Stimulated activated CD4-positive, alpha-beta T cell treated with anti-CD3 and anti-CD28 coated beads, Interleukin-15, amount 100 ng/mL, for 1 hour (primary cell): ENCODE data around the gene MUC21.

Experiments
- DNase-seq, 2 donors: peaks; one replicate each; pipeline ENCODE4 v3.0.0-alpha.2; 2020; ENCODE audit warnings: low read depth in 1 of 2, low spot score in 1 of 2

The MUC21 gene

GRCh38 chr6:30983439-30983838, at the start of gene MUC21:
TSS of gene MUC21 (plus strand) at chr6:30983718. CDS start at chr6:30983959, 241 bp downstream.
- no peak for DNase-seq

GRCh38 chr6:30935018-30935417, 48.5 kb upstream of the MUC21 start:
- DNase-seq = no peak

GRCh38 chr6:30937265-30937664, 46.3 kb upstream of the MUC21 start:
- DNase-seq = no peak

- DNase-seq = no peak
These were observed 44.8 kb upstream of the MUC21 start for GRCh38 chr6:30938730-30939129.

GRCh38 chr6:30939473-30939872, 44.0 kb upstream of the MUC21 start:
- no peak for DNase-seq

GRCh38 chr6:30940361-30940986, 43.0 kb upstream of the MUC21 start, which contains the start of gene MUCL3:
TSS of gene MUCL3 (plus strand) at chr6:30940973. CDS start at chr6:30941000, 27 bp downstream.
- no peak for DNase-seq

GRCh38 chr6:30942338-30943060, 41.0 kb upstream of the MUC21 start:
- DNase-seq = no peak

GRCh38 chr6:30944051-30944450, 39.5 kb upstream of the MUC21 start:
- DNase-seq = no peak

GRCh38 chr6:30945281-30945680, 38.2 kb upstream of the MUC21 start:
- no peak for DNase-seq

- no peak for DNase-seq
These were observed 36.3 kb upstream of the MUC21 start for GRCh38 chr6:30947231-30947630.

GRCh38 chr6:30948811-30949210, 34.7 kb upstream of the MUC21 start:
- no peak for DNase-seq

- no peak for DNase-seq
These were observed 31.5 kb upstream of the MUC21 start for GRCh38 chr6:30951907-30952469.

GRCh38 chr6:30954631-30955366, 28.7 kb upstream of the MUC21 start:
- DNase-seq = no peak

- DNase-seq = peak; percentile 32 to 73
These were observed 28.0 kb upstream of the MUC21 start for GRCh38 chr6:30955367-30956042.

- DNase-seq = no peak
These were observed 25.8 kb upstream of the MUC21 start for GRCh38 chr6:30957716-30958115.

- DNase-seq = no peak
These were observed 22.4 kb upstream of the MUC21 start for GRCh38 chr6:30960907-30961673.

GRCh38 chr6:30962716-30963115, 20.8 kb upstream of the MUC21 start:
- no peak for DNase-seq

- DNase-seq = no peak
These were observed 19.9 kb upstream of the MUC21 start for GRCh38 chr6:30963641-30964040.

GRCh38 chr6:30964075-30964474, 19.4 kb upstream of the MUC21 start:
- no peak for DNase-seq

GRCh38 chr6:30965140-30965601, 18.3 kb upstream of the MUC21 start:
- no peak for DNase-seq
